Activated naive CD4-positive, alpha-beta T cell treated with anti-CD3 and anti-CD28 coated beads, Interleukin-2, amount 50 U/mL, for 16 hours (primary cell): ENCODE data around the gene GRXCR1.

Experiments
- DNase-seq: peaks from one replicate; pipeline ENCODE4 v3.0.0-alpha.2; 2020

The GRXCR1 gene

DNA sequence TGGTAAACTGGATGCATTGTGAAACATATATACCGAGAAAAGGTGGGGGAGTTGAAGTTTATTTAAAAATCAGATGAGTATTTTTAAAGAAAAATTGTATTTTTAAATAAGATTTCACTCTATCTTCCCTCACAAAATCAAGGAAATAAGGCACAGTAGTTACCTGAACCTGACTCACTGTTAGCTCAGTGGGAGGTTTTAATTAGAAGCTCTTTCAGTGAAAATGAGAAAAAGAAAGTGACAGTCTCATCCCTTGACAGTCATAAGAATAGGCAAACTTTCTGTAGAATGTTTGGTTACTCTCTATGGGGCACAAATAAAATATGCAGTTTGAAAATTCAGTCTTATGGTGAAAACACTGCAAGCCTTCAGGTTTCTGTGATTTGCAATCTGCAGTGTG is 49.7 kb downstream of the GRXCR1 start:
- DNase-seq = no peak

- no peak for DNase-seq
Observed at GRCh38 chr4:42945874-42946273, 53.4 kb downstream of the GRXCR1 start.

DNA sequence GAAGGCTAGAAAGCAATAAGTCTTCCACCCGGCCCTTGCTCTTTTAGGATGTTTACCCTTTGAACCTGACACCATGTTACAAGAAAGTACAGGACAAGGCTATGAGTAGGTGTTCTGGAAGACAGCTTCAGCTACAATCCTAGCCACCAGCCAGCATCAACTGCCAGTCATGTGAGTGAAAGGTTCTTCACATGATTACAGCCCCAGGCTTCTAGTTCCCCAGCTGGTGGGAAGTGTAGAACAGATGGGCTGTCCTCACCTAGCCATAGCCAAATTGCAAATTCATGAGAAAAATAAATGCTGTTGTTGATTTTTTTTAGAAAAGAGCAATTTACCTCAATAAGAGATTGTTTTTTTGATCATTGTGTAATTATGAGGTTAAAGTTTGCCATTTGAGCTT is 60.8 kb downstream of the GRXCR1 start:
- DNase-seq = no peak

DNA sequence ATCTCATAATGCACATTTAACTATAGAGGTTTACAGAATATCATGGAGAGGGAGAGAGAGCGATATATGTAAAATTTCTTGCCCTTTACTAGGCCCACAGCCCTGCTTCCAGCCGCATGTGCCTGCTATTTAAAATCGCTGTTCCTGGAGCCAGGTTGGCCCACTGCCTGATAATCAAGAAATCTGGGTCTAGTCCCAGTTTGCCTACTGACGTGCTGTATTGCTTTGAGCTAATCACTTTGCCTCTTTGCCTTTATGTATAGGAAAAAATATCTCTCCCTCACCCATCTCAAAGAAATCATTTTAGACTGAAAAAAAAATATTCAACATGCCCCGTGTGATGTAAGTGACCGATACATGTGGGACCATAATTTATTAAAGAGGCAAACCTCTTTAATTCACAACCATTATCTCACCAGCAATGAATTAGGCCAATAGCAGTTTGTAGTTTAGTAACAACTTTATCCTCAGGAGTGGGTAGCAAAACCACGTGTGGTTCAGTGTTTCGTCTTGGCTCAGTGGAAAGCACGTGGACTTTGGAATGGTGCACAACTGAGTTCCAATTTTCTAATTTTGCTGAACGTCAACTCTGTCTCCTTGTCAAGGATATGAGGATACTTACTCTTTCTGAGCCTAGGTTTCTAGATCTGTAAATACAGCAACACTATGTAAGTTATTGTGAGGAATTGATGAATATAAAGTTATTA is 62.6 kb downstream of the GRXCR1 start:
- DNase-seq = no peak

GRCh38 chr4:42955746-42956505 is 63.4 kb downstream of the GRXCR1 start:
- DNase-seq = no peak

GRCh38 chr4:42965326-42965725 is 72.8 kb downstream of the GRXCR1 start:
- DNase-seq = no peak

DNA sequence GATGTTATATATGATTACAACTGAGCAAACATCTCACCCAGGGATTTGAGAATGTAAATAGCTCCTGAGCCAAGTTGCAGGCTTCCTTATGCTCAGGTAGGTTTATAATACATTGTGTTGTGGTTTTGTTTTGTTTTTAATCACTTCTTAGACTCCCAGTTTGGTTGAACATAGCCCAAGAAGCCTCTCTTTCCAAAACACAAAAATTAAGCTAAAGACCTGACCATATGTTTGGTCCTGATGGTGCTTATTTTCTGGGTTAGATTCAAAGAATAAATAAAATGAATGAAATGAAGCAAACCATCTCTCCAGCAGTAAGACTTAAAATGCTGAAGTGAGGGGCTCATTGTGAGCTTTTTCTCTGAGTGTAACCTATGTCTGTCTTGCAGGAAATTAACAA is 93.5 kb downstream of the GRXCR1 start:
- no peak for DNase-seq

GRCh38 chr4:42995343-42995944 is 102.9 kb downstream of the GRXCR1 start:
- DNase-seq = no peak

- DNase-seq = no peak
Observed at GRCh38 chr4:43008793-43009192, 116.3 kb downstream of the GRXCR1 start.

DNA sequence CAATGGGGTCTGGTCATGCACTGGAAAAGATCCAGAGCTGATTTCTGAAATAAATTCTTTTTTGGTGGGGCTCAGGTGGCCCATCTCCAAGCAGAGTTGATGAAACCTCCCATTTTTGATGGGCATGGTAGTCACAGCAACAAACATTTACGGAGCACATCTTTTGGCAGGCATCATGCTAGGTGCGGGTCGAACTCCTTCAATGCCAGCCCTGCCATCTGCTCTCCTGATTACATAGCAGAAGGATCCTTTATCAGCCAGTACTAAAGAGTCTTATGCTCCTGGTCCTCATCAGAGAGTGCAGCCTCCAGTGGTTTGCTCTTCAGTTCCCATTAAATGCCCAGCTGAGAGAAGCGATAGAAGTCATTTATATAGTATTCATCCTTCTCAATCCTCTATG is 121.7 kb downstream of the GRXCR1 start:
- no peak for DNase-seq

DNA sequence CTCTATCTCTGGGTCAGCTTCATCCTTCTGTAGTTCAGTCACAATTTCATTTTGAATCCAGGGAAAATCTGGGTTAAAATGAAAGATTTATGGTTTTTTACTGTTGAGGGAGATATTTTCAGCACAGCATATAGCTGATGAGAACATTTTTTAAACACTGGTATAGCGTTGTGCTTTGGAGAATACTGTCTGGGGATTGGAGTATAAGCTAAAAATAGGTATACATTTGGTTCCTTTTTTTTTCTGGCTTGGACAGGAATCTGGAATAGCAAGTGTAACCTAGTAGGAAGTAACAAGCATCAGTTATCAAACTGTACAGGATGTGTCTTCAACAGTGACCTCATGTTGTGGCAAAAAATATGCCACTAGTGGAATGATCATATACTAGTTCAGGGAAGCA is 149.1 kb downstream of the GRXCR1 start:
- no peak for DNase-seq

- no peak for DNase-seq
Observed at GRCh38 chr4:43047058-43047457, 154.5 kb downstream of the GRXCR1 start.

DNA sequence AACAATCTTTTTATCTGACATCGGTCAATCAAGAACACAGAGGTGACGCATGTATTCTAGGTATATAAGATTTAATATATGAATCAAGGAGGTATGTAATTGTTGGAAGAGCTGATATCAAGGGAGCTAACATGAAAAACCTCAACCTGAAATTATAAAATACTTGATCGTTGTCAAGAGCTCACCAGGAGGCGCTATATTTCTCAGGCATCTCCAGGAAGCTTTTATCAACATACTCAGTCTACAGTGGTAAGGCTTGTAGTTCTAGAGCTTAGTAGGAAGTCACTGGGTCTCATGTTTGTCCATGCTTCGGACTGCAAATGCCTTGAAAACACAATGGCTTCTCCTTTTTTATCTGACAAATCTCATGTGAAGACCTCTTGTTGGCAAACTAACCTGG is 156.1 kb downstream of the GRXCR1 start:
- no peak for DNase-seq

- no peak for DNase-seq
Observed at GRCh38 chr4:43049326-43049725, 156.8 kb downstream of the GRXCR1 start.

GRCh38 chr4:43066415-43066814 is 173.9 kb downstream of the GRXCR1 start:
- DNase-seq = no peak

- no peak for DNase-seq
Observed at GRCh38 chr4:43071069-43071468, 178.6 kb downstream of the GRXCR1 start.
